ENCODE results near the gene SLC35A4. TPM values are rescaled to one million over a fixed set of nuclear protein-coding genes. Genes with fewer than 3 reads are reported as not detected.
"Not testable (repeated sequence)": the region's sequence is repeated elsewhere in the genome, so short reads cannot be mapped to it uniquely, and the experiment has no call there.

The SLC35A4 gene
- total and polyA plus RNA-seq, 11 donors: 39.2 to 118 (median 75.9) TPM

DNA sequence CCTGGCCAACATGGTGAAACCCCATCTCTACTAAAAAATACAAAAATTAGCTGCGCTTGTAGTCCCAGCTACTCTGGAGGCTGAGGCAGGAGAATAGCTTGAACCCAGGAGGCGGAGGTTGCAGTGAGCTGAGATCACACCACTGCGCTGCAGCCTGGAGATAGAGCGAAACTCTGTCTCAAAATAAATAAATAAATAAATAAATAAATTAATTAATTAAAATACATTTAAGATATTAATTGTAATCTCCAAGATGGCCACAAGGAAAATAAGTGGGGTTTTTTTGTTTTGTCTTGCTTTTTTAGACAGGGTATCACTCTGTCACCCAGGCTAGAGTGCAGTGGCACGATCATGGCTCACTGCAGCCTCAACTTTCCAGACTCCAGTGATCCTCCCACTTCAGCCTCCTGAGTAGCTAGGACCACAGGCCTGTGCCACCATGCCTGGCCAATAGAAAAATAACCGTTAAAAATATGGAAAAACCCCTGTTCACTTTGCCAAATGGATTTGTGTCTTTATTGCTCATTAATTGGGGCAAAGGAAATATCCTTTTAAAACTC, 14.6 kb downstream of the SLC35A4 start:
- not testable (repeated sequence) for DNase-seq, H3K27ac ChIP-seq, H3K4me3 ChIP-seq, H3K27me3 ChIP-seq, H3K36me3 ChIP-seq, ATAC-seq
- Histone ChIP-seq H3K9me3 (peaks cover 0 to 13% (median 0%) of the 10 kb centered on the region in 12 donors), H3K4me1 (peaks cover 0 to 34% (median 0%) of the 10 kb centered on the region in 12 donors)
- 90 to 94% (median 92%) methylated on average over 6 of the region's 6 CpGs for WGBS, 4 donors
- intact Hi-C loops (cut with DNase I): loop anchor here in 1 of 10 donors (5.0 kb wide), 1 partner anchor 43 kb away; no protein-coding TSS in a partner anchor
- TF ChIP-seq, protein P1, sequence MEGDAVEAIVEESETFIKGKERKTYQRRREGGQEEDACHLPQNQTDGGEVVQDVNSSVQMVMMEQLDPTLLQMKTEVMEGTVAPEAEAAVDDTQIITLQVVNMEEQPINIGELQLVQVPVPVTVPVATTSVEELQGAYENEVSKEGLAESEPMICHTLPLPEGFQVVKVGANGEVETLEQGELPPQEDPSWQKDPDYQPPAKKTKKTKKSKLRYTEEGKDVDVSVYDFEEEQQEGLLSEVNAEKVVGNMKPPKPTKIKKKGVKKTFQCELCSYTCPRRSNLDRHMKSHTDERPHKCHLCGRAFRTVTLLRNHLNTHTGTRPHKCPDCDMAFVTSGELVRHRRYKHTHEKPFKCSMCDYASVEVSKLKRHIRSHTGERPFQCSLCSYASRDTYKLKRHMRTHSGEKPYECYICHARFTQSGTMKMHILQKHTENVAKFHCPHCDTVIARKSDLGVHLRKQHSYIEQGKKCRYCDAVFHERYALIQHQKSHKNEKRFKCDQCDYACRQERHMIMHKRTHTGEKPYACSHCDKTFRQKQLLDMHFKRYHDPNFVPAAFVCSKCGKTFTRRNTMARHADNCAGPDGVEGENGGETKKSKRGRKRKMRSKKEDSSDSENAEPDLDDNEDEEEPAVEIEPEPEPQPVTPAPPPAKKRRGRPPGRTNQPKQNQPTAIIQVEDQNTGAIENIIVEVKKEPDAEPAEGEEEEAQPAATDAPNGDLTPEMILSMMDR (IDR thresholded peaks at IDR 0.05): peak in 3 of 12 donors; percentile 9 to 41 (median 27)

DNA sequence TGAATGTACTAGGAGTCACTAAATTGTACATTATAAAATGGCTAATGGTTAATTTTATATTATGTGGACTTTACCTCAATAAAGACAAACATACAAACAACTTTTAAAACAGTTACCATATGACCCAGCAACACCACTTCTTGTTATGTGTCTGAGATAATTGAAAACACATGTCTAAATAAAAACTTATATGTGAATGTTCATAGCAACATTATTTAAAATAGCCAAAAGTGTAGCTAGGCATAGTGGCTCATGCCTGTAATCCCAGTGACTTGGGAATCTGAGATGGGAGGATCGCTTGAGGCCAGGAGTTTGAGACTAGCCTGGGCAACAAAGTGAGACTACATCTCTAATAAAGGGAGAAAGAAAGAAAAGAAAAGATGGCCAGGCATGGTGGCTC, 22.9 kb downstream of the SLC35A4 start:
- peak overlapping the region in 2 of 12 donors; percentile 25 to 90 for H3K27ac ChIP-seq
- intact Hi-C loops (cut with DNase I): no loop called here
- no peaks in the 10 kb centered on the region for H3K36me3 ChIP-seq
- ATAC-seq (no peak), DNase-seq (no peak)
- no peaks in the 10 kb centered on the region for H3K27me3 ChIP-seq
- TF ChIP-seq POLR2A (IDR thresholded peaks at IDR 0.05): no peak
- TF ChIP-seq, protein P1 (IDR thresholded peaks at IDR 0.05): no peak
- peaks cover 0 to 13% (median 0%) of the 10 kb centered on the region in 12 donors for H3K9me3 ChIP-seq
- H3K4me3 ChIP-seq: no peak overlapping the region
- H3K4me1 ChIP-seq: peaks cover 0 to 49% (median 3%) of the 10 kb centered on the region in 12 donors
- WGBS, 4 donors: 98 to 100% (median 98%) methylated on average over 1 of the region's 1 CpG

DNA sequence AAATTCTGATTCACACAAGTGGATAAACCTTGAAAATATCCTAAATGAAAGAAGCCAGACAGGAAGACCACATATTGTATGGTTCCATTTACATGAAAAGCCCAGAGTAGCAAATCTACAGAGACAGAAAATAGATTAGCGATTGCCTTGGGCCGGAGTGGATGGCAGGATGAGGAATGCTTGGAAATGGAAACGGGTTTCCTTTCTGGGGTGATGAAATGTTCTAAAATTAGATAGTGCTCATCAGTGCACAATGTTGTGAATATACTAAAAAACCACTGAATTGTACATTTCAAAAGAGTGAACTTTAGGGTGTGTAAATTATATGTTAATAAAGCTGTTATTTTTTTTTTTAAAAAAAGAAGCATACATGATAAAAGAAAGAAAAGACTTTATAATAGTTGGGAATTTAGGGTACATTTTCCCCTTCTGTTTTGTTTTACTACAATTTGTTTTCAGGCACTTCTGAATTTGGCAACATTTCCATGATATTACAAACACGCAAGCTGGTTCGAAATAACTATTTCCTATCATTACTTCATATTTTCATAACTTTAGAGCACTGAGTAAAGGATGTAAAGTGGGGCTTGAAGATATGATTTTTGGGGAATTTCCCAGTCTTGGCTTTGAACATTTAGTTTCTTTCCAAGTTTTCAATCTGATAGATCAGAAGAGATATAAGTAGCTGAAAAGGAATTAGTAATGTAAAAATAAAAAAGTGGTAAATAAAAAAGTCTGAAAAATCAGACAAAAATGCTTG, 23.9 kb downstream of the SLC35A4 start:
- intact Hi-C loops (cut with DNase I): no loop called here
- WGBS, 4 donors: 23 to 47% (median 28%) methylated on average over 5 of the region's 5 CpGs
- no peak for TF ChIP-seq POLR2A (IDR thresholded peaks at IDR 0.05)
- TF ChIP-seq, protein P1 (IDR thresholded peaks at IDR 0.05): no peak
- DNase-seq (no peak), ATAC-seq (peak in 3 of 4 donors; percentile 45 to 67 (median 59))
- Histone ChIP-seq H3K4me1 (peaks cover 0 to 49% (median 3%) of the 10 kb centered on the region in 12 donors), H3K27me3 (no peaks in the 10 kb centered on the region), H3K27ac (peak overlapping the region in 8 of 12 donors; percentile 6 to 90 (median 25)), H3K36me3 (no peaks in the 10 kb centered on the region), H3K4me3 (no peak overlapping the region), H3K9me3 (peaks cover 0 to 4% (median 0%) of the 10 kb centered on the region in 12 donors)

DNA sequence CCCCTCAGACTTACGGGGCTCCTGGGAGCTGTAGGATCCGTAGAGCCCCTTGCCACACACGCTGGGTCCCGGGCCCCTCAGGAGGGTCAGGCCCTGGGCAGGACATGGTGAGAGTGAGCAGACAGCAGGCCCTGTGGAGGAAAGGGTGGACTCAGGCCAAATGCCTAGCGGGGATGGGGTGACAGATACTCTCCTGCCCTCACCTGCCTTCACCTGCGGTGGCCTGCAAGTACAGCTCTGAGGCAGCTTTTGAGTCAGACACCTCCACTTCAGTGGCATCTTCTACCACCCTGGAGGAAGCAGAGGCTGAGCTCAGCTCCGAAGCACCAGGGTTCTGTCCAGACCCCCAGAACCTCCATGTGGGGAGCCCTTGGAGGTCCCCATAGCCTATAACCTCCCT, 26.2 kb downstream of the SLC35A4 start:
- 89 to 99% (median 92%) methylated on average over 5 to 7 of the region's 7 CpGs for WGBS, 4 donors
- ATAC-seq (no peak), DNase-seq (no peak)
- Histone ChIP-seq H3K36me3 (no peaks in the 10 kb centered on the region), H3K27ac (peak overlapping the region in 1 of 12 donors; percentile 90), H3K27me3 (no peaks in the 10 kb centered on the region), H3K4me3 (peak overlapping the region in 1 of 12 donors; percentile 39), H3K9me3 (no peaks in the 10 kb centered on the region), H3K4me1 (peaks cover 0 to 68% (median 9%) of the 10 kb centered on the region in 12 donors)
- intact Hi-C loops (cut with DNase I): no loop called here
- TF ChIP-seq, protein P1 (IDR thresholded peaks at IDR 0.05): no peak
- TF ChIP-seq POLR2A (IDR thresholded peaks at IDR 0.05): no peak

All from heart left ventricle (tissue), 16 donors.